SKM-1 treated with dmso at 0.1 percent for 144 hours (cell line): ENCODE data around the gene GAS2.

Experiments
- DNase-seq: peaks from one replicate; lab custom pipeline; 2025; ENCODE audit not compliant: unreplicated experiment; lab: John Stamatoyannopoulos, UW

Gene GAS2

GRCh38 chr11:22725079-22725478, 58.7 kb downstream of the GAS2 start:
- DNase-seq, result no peak

DNA sequence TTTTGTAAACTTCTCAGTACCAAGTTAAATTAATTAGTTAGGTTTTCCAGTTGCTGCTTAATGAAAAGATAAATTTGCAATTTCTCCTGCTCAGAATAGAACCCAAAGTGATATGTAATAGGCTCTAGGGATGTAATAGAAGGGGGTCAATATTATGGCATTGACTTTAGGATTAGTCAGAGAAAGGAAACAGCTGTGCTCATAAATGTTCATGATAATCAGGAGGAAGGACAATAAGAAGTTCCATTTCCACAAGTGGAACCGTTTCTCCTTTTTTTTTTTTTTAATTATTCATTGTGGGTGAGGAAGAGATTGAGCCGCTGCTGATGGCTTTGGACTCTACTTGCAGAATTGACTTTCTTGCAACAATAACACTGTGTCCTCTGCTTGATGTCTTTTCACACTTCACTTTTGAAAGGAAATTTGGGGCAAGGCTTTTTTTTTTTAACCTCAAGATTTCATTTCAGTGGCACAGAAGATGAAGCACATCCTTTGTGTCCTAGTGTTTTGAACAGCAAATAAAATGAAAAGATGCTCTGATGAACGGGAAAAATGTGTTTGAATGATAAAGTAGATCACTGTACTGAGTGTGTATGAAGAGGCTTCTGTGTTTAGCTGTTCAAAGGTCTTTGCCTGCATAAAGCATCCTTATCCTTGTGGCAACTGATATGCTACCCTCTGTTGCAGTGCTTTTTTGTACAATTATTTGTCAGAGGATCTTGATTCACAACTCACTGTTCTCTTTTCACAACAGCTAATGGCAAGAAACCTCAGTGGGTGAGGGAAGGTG, 62.4 kb downstream of the GAS2 start:
- no peak for DNase-seq

GRCh38 chr11:22730319-22730718, 63.9 kb downstream of the GAS2 start:
- DNase-seq, result no peak

- no peak for DNase-seq
Measured at GRCh38 chr11:22732588-22732987, 66.2 kb downstream of the GAS2 start.

DNA sequence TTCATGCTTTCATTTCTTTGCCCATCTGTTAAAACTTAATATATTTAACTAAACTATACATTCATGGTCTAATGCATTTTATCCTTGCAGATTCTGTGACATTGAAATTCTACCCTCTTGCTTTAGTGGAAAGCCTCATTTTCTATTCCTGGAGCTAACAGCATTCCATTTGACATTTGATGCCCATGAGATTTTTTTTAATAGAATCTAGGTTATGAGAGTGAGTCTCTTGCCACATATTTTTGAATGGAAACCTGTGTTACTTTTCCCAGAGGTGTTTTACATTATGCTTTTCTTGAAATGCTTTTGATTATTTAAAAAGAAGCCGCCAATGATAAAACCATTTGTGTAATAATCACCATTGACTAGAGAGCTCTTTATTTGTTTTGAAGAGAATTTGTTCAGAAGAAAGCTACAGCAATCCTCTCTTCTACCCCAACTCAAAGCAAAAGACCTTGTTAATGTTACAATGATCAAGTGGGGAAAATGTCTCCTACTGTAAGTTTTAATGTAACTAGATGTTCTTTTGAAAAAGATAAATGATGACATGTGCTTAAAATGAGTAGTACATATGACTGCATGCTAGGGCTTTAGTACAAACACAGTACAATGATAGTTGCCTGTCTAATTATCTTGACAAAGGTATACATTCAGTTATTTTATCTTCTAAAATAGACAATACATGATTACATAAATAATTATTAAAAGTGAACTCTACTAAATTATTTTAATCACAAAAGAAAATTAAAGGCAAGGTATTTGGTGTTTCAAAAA, 67.3 kb downstream of the GAS2 start:
- DNase-seq, result no peak

DNA sequence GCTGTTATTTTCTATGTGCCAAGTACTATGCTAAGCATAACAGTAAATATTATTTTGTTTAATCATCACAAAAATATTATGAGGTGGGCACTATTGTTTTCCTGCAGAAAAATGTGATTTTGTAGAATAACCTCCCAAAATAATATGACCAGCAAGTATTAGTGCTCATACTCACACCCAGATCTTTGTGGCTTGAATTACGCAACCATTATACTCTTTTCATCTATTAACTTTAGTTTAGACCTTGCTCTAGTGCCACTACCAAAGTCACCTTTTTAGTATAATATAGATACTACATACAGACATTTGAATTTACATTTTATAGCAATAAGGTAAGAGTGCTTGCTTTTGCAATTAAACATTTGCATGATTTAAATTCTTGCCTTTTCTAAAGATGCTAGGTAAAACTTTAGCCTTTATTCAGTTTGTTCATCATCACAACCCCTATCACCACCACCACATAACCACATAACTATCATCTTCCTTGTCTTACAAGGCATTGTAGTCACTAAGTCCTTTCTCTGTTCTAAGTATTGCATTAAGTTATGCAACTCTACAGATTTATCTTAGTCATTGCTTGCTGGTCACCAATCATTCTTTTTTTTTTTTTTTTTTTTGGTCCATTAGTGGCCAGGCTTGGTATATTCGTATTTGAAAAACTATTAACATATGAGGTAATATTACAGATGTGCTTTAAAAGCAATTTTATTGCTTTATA, 68.4 kb downstream of the GAS2 start:
- peak; percentile 51 for DNase-seq

GRCh38 chr11:22742157-22742613, 75.8 kb downstream of the GAS2 start:
- DNase-seq, result no peak

GRCh38 chr11:22749536-22749935, 83.1 kb downstream of the GAS2 start:
- no peak for DNase-seq

DNA sequence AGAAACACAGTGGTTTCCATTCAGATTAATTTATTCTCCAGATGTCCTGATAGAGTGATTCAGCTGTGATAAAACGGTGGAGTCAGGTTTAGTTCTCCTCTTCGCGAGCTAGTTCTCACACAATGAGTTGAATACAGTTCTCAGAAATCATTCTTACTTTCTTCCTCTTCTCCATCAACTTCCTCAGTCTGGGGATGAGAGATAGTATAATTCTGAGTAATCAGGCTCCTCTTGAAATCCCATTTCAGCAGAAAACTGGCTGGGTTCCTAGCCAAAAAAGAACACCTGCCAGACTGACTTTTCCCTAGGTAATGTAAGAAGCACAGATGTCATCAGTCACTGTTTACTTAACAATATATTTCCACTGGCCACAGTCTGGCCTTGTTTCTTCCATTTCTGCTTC, 86.5 kb downstream of the GAS2 start:
- DNase-seq, result no peak

- no peak for DNase-seq
Measured at GRCh38 chr11:22753416-22753815, 87.0 kb downstream of the GAS2 start.

DNA sequence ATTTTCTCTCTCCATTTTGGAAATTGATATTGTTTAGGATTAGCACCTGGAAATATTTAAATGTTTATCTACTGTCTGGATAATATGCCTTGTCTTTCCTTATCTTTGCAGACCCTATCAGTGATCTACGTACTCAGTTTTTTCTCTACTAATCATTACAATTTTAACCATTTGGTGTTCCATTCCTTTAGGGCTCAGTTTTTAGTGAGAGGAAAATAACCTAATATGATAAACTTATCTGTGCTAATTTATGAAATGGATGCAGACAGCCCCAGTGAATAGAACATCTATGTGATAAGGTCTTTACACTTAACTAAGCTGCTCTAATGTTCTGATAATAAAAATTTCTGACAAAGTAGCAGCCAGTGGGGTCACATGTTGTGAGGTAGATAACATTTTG, 94.7 kb downstream of the GAS2 start:
- DNase-seq, result no peak

GRCh38 chr11:22763166-22763565, 96.8 kb downstream of the GAS2 start:
- DNase-seq, result no peak

- DNase-seq, result no peak
Measured at GRCh38 chr11:22764735-22765134, 98.3 kb downstream of the GAS2 start.

DNA sequence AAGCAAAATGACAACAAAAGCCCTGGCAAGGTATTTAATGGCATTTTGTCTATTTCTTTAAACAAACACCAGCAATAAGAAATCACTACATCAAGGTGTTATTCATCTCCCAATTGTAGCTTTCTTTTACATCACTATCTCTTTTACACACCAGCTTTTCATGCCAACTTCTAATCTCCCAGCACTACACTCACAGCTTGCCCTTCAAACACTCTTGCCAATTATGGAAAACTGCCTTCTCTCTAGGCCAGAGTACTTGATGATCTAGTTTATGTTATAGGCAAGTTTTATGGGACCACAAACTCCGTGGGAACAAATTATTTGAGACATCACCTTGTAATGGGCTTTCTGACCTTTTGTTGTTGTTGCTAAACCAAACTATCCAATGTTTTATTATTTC, 101.9 kb downstream of the GAS2 start:
- no peak for DNase-seq

- DNase-seq, result no peak
Measured at GRCh38 chr11:22769081-22769480, 102.7 kb downstream of the GAS2 start.

- DNase-seq, result no peak
Measured at GRCh38 chr11:22774716-22775115, 108.3 kb downstream of the GAS2 start.

GRCh38 chr11:22775248-22775647, 108.8 kb downstream of the GAS2 start:
- DNase-seq, result no peak

GRCh38 chr11:22778642-22779041, 112.2 kb downstream of the GAS2 start:
- no peak for DNase-seq

DNA sequence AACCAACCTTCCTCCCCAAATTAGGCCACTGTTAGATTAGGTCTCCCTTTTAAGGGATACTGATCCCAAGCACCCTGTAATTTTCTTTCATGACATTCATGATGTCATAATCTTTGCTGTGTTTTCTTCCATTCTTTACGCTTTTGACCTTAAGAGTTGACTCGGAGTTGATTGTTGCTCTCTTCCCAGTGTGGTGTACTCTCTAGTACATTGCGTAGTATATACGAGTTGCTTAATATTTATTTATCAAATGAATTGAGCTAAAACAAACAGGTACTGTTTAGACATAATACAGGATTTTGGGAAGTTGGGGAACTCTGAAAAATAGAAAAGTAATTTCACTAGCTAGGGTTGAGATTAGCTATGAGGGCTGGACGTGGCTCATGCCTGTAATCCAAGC, 113.4 kb downstream of the GAS2 start:
- DNase-seq, result no peak

DNA sequence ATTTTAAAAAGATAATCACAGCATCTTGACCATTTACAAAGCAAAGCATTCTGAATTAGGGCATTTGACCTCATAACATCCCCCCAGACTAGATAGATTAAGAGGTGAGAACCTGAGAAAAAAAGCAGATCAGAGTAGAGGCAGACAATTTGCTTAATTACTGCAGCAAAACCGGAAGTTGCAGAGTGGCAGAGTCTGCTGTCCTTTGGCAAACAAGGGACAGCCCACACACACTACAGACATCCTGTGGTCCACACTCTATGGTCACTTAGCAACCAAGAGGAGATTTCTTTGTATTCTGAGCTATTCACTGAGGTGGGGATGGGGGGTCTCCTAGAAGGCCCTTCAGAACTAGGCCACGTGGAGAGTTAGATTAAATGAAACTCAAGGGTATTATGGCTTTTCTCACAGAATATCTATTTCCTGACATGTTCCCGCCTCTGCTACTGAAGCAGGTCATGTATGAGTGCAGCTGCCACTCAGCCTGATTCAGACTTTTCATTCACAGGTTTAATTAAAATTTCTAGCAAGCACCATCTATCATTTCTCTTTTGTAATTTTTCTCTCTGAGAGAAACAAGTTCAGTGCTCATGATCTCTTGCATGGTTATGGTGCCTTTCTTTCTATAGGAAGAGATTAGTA, 114.7 kb downstream of the GAS2 start:
- DNase-seq, result no peak

GRCh38 chr11:22785251-22785650, 118.8 kb downstream of the GAS2 start:
- no peak for DNase-seq
